Retina (tissue), 1 donor: ENCODE measurements around the gene MET.
"Not testable (repeated sequence)": the region's sequence is repeated elsewhere in the genome, so short reads cannot be mapped to it uniquely, and the experiment has no call there.

Experiments
- DNase-seq: peaks from one replicate; pipeline ENCODE4 v3.0.0-alpha.2; 2016

Gene MET

GRCh38 chr7:116698930-116699721 is 27.1 kb downstream of the MET start:
- no peak for DNase-seq

- DNase-seq: no peak
These were observed 27.7 kb downstream of the MET start for GRCh38 chr7:116699722-116700120.

- no peak for DNase-seq
These were observed 30.2 kb downstream of the MET start for GRCh38 chr7:116702046-116702785.

GRCh38 chr7:116704650-116705228 is 32.7 kb downstream of the MET start:
- no peak for DNase-seq

- DNase-seq: no peak
These were observed 33.4 kb downstream of the MET start for GRCh38 chr7:116705419-116705818.

- no peak for DNase-seq
These were observed 34.7 kb downstream of the MET start for GRCh38 chr7:116706668-116707126.

GRCh38 chr7:116707289-116707688 is 35.3 kb downstream of the MET start:
- no peak for DNase-seq

GRCh38 chr7:116708248-116708647 is 36.3 kb downstream of the MET start:
- no peak for DNase-seq

- DNase-seq: no peak
These were observed 36.9 kb downstream of the MET start for GRCh38 chr7:116708861-116709260.

GRCh38 chr7:116709336-116709735 is 37.3 kb downstream of the MET start:
- DNase-seq: no peak

GRCh38 chr7:116710764-116711452 is 38.9 kb downstream of the MET start:
- no peak for DNase-seq

GRCh38 chr7:116711790-116712189 is 39.8 kb downstream of the MET start:
- no peak for DNase-seq

- no peak for DNase-seq
These were observed 41.5 kb downstream of the MET start for GRCh38 chr7:116713500-116713899.

- no peak for DNase-seq
These were observed 41.9 kb downstream of the MET start for GRCh38 chr7:116713918-116714317.

GRCh38 chr7:116715077-116715476 is 43.1 kb downstream of the MET start:
- DNase-seq: no peak

GRCh38 chr7:116717137-116717536 is 45.1 kb downstream of the MET start:
- DNase-seq: no peak

GRCh38 chr7:116723959-116724529 is 52.0 kb downstream of the MET start:
- DNase-seq: not testable (repeated sequence)

- no peak for DNase-seq
These were observed 52.7 kb downstream of the MET start for GRCh38 chr7:116724560-116725231.

- no peak for DNase-seq
These were observed 54.2 kb downstream of the MET start for GRCh38 chr7:116726149-116726548.

GRCh38 chr7:116726713-116727431 is 54.9 kb downstream of the MET start:
- no peak for DNase-seq

- no peak for DNase-seq
These were observed 55.5 kb downstream of the MET start for GRCh38 chr7:116727432-116728009.
